Panc1 (cell line): ENCODE data around the gene AKAP14. TPM values are rescaled to one million over a fixed set of nuclear protein-coding genes. Genes with fewer than 3 reads are reported as not detected.
A peak's percentile ranks its signal among the peaks of the same experiment; 100 is the strongest.

Experiments used
- ATAC-seq: fragments of 200-7000 bp; cut with Tn5 transposase; 2 replicates; pipeline ENCODE4 v1.9.1; 2020; ENCODE audit warnings: mild to moderate bottlenecking, moderate library complexity
- BruUV-seq: library from RNA; stranded (reverse); fragments of 400-500 nt; replicated peaks from 2 replicates; lab custom pipeline; 2021; lab: Mats Ljungman, UMichigan
- CTCF ChIA-PET: fragments of 300-600 bp; sonication (Branson Sonifier 250); formaldehyde crosslinking; loops from one replicate; lab custom pipeline; 2022; ENCODE audit warnings: antibody characterized with exemption; lab: Charles Lee
- POLR2A ChIA-PET: fragments of 300-600 bp; sonication (Branson Sonifier 250); formaldehyde crosslinking; loops from one replicate; lab custom pipeline; 2022; ENCODE audit warnings: antibody characterized with exemption; lab: Charles Lee
- DNase-seq: peaks from one replicate; pipeline ENCODE4 v3.0.0-alpha.2; 2010; ENCODE audit warnings: low read depth, low spot score
- H3K27ac ChIP-seq: 2 replicates; pipeline ENCODE4 v1.5.1; 2011; ENCODE audit warnings: mild to moderate bottlenecking, low read length, inconsistent platforms
- H3K27me3 ChIP-seq: fragments of 200-500 bp; sonication (Bioruptor generic); 2 replicates; pipeline ENCODE4 v1.6.0; 2014; ENCODE audit warnings: low read length, inconsistent platforms; ENCODE audit not compliant: control insufficient read depth, insufficient read depth
- H3K36me3 ChIP-seq: fragments of 200-500 bp; sonication (Bioruptor generic); 2 replicates; pipeline ENCODE4 v1.5.1; 2014; ENCODE audit warnings: inconsistent platforms, mild to moderate bottlenecking, low read length, moderate library complexity; ENCODE audit not compliant: control insufficient read depth, insufficient read depth
- H3K4me1 ChIP-seq: 2 replicates; pipeline ENCODE4 v1.5.1; 2011; ENCODE audit warnings: inconsistent platforms, mild to moderate bottlenecking, low read length, moderate library complexity; ENCODE audit not compliant: control insufficient read depth, insufficient read depth
- H3K4me3 ChIP-seq, 2 experiments: 2 replicates each; pipeline ENCODE4 v1.5.1; 2011 to 2012; ENCODE audit warnings: low read depth in 2 of 2, low read length in 2 of 2, mild to moderate bottlenecking in 2 of 2, inconsistent platforms in 1 of 2, moderate library complexity in 1 of 2
- H3K9me3 ChIP-seq: fragments of 200-500 bp; sonication (Bioruptor generic); 2 replicates; pipeline ENCODE4 v1.5.1; 2014; ENCODE audit warnings: low read depth, mild to moderate bottlenecking, inconsistent platforms, low read length, moderate library complexity; ENCODE audit not compliant: control insufficient read depth, insufficient read depth
- CTCF ChIP-seq: fragments of 450-650 bp; IDR thresholded peaks from 2 replicates; pipeline ENCODE4 v1.5.1; 2017; ENCODE audit warnings: mild to moderate bottlenecking
- POLR2AphosphoS5 ChIP-seq: IDR thresholded peaks from 2 replicates; pipeline ENCODE4 v1.6.1; 2012; ENCODE audit warnings: mild to moderate bottlenecking, low read depth, low read length, moderate library complexity
- REST ChIP-seq, 2 experiments: IDR thresholded peaks; 2 replicates each; pipeline ENCODE4 v1.6.1; 2011 to 2012; ENCODE audit warnings: low read depth in 2 of 2, control low read depth in 1 of 2, low read length in 1 of 2, mild to moderate bottlenecking in 1 of 2, moderate library complexity in 1 of 2; ENCODE audit not compliant: insufficient read depth in 1 of 2
- SIN3A ChIP-seq: IDR thresholded peaks from 2 replicates; pipeline ENCODE4 v1.6.1; 2012; ENCODE audit warnings: low read depth, mild to moderate bottlenecking, low read length, moderate library complexity, borderline replicate concordance; ENCODE audit not compliant: insufficient read depth
- TCF7L2 ChIP-seq: IDR thresholded peaks from 2 replicates; pipeline ENCODE4 v1.6.1; 2011; ENCODE audit warnings: mild to moderate bottlenecking, low read depth, low read length, inconsistent platforms
- in situ Hi-C: cut with HindIII; loops from 2 replicates; pipeline ENCODE4 v1.10.0; 2016; ENCODE audit warnings: low sequenced_read_pairs, low pct_unique_long_range_greater_than_20kb
- intact Hi-C: fragments of 100-400 bp; cut with micrococcal nuclease; formaldehyde crosslinking; loops from one replicate; pipeline ENCODE4 v1.10.0; 2022; ENCODE audit not compliant: unreplicated experiment
- total RNA-seq: library from RNA; stranded (reverse); gene quantifications from one replicate; pipeline ENCODE4 v1.2.1, GENCODE V29; 2021; ENCODE audit not compliant: unreplicated experiment

Gene AKAP14
- total RNA-seq, 1 experiment from 2014 or later: 0.28 TPM

GRCh38 chrX:119871599-119872395, 23.9 kb upstream of the AKAP14 start, which contains the start of the genes NDUFA1 and RNF113A:
Gene NDUFA1, plus strand, starts transcription at chrX:119871832. Its CDS starts 80 bp downstream, at chrX:119871912.
Gene RNF113A, minus strand, starts transcription at chrX:119871733. Its CDS starts 120 bp downstream, at chrX:119871613.
- Histone ChIP-seq H3K36me3 (peaks cover 5% of the 10 kb centered on the region; the same call in 1 of the 2 replicates), H3K9me3 (no peaks in the 10 kb centered on the region), H3K27me3 (no peaks in the 10 kb centered on the region), H3K27ac (peak within 1 kb of the TSS; percentile 88), H3K4me1 (peaks cover 12% of the 10 kb centered on the region), H3K4me3 (peak within 1 kb of the TSS; percentile 81 to 88)
- ATAC-seq (peak; percentile 99), DNase-seq (peak; percentile 70)
- TF ChIP-seq SIN3A: no peak; the same call in 1 of the 2 replicates
- peak; percentile 94 for TF ChIP-seq POLR2AphosphoS5
- TF ChIP-seq TCF7L2: peak; percentile 43; the same call in 1 of the 2 replicates
- no peak for TF ChIP-seq CTCF
- peak in 1 of 2 experiments; percentile 38; a peak in 1 of 4 replicates for TF ChIP-seq REST (IDR thresholded peaks at IDR 0.05; ENCODE audit: insufficient read depth in 1 of 2, low read depth in 2 of 2, low read length in 1 of 2)
- in situ Hi-C loops: no loop called here
- intact Hi-C loops: loop anchor here (5.0 kb wide), 1 partner anchor 79 kb away; the partner anchor contains the start of gene RPL39
- ChIA-PET POLR2A (no interaction called here), CTCF (no interaction called here)
- BruUV-seq: TSS peak; percentile 85

- H3K9me3 ChIP-seq: no peaks in the 10 kb centered on the region
- DNase-seq: no peak
- H3K36me3 ChIP-seq: peaks cover 8% of the 10 kb centered on the region; the same call in 1 of the 2 replicates
- ChIA-PET POLR2A (interaction anchor here (0.6 to 0.7 kb wide), 3 partner anchors 8 to 9 kb away, joined by 3 read pairs; no protein-coding TSS in a partner anchor), CTCF (interaction anchor here (0.7 kb wide), 1 partner anchor 42 kb away, joined by 3 read pairs; no protein-coding TSS in a partner anchor)
- in situ Hi-C loops: no loop called here
- no peaks in the 10 kb centered on the region for H3K27me3 ChIP-seq
- no peak for ATAC-seq
- intact Hi-C loops: no loop called here
- H3K4me1 ChIP-seq: peaks cover 2% of the 10 kb centered on the region; the same call in 1 of the 2 replicates
- no peak overlapping the region for H3K27ac ChIP-seq
- BruUV-seq: no TSS peak
- TF ChIP-seq TCF7L2 (no peak), POLR2AphosphoS5 (no peak), REST (IDR thresholded peaks at IDR 0.05; ENCODE audit: insufficient read depth in 1 of 2, low read depth in 2 of 2, low read length in 1 of 2) (no peak), CTCF (no peak), SIN3A (no peak)
- no peak overlapping the region for H3K4me3 ChIP-seq
These were observed 17.0 kb upstream of the AKAP14 start for GRCh38 chrX:119878740-119879139.
